Prostate gland (tissue), 2 donors: ENCODE measurements around the gene MGAT4A. TPM values are rescaled to one million over a fixed set of nuclear protein-coding genes. Genes with fewer than 3 reads are reported as not detected.
A peak's percentile ranks its signal among the peaks of the same experiment; 100 is the strongest.

ENCODE experiments used
- DNase-seq: peaks from one replicate; pipeline ENCODE4 v3.0.0-alpha.2; 2019; ENCODE audit warnings: low spot score
- H3K27ac ChIP-seq, 2 donors: fragments of 200-600 bp; sonication (generic); 2 replicates each; pipeline ENCODE4 v1.5.1; 2017 to 2019
- H3K27me3 ChIP-seq: fragments of 200-600 bp; sonication (generic); replicated peaks from 2 replicates; pipeline ENCODE4 v1.5.1; 2019; ENCODE audit not compliant: insufficient read depth
- H3K36me3 ChIP-seq, 2 donors: fragments of 200-600 bp; sonication (generic); 1 replicate in 1 of 2; 2 replicates in 1 of 2; pipeline versions ENCODE4 v1.5.1 to v1.8.1; 2017 to 2019
- H3K4me1 ChIP-seq: fragments of 200-600 bp; sonication (generic); replicated peaks from 2 replicates; pipeline ENCODE4 v1.5.1; 2019
- H3K4me3 ChIP-seq, 2 donors: fragments of 200-600 bp; sonication (generic); 2 replicates each; pipeline ENCODE4 v1.5.1; 2017 to 2019
- H3K9me3 ChIP-seq: fragments of 200-600 bp; sonication (generic); 2 replicates; pipeline ENCODE4 v1.5.1; 2017
- POLR2A ChIP-seq: fragments of 450-650 bp; IDR thresholded peaks from one replicate; pipeline ENCODE4 v1.6.1; 2016; ENCODE audit warnings: antibody characterized with exemption, mild to moderate bottlenecking
- POLR2AphosphoS5 ChIP-seq: sonication (generic); formaldehyde crosslinking; IDR thresholded peaks from one replicate; pipeline ENCODE4 v1.6.1; 2017; ENCODE audit warnings: antibody characterized with exemption
- WGBS: methylation state at CpG from one replicate; pipeline ENCODE4 v1.1.5; 2018; 5-methylcytosine and 5-hydroxymethylcytosine counted together
- intact Hi-C: fragments of 100-400 bp; cut with DNase I; formaldehyde crosslinking; loops from one replicate; pipeline ENCODE4 v1.14.2; 2022
- total RNA-seq, 2 donors: library from RNA; depleted of rRNA; stranded (reverse); fragments of >200 nt; gene quantifications; one replicate each; pipeline ENCODE4 v1.1.0, GENCODE V29; 2016
- TF ChIP-seq, protein P1 (sequence below), 4 experiments: fragments of 200-600 bp in 2 of 4; fragments of 450-650 bp in 2 of 4; sonication (generic) in 2 of 4; IDR thresholded peaks; 1 replicate in 3 of 4; 2 replicates in 1 of 4; pipeline ENCODE4 v1.5.1; 2016 to 2019; ENCODE audit warnings: antibody characterized with exemption in 4 of 4, mild to moderate bottlenecking in 2 of 4, moderate library complexity in 2 of 4

Gene MGAT4A
- total RNA-seq, 2 donors from 2014 or later = 14.0 to 20.4 TPM

DNA sequence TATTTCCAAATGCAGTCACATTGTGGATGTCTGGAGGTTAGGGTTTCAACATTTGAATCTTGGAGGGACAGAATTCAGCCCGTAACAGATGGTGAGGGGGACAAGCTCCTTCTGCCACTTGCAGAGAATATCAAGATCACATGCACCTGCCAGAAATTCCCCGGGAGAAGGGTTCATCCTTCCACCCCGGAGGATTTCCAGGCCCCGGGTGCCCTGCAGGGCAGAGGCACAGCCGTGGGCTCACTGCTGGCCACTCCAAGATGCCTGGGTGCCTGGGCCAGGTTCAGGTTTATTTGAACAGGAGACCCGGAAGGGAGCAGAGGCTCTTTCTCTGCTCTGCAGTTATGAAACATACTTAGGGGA is 38.2 kb upstream of the MGAT4A start:
- H3K36me3 ChIP-seq = no peaks in the 10 kb centered on the region
- no peaks in the 10 kb centered on the region for H3K4me1 ChIP-seq
- TF ChIP-seq POLR2A (no peak), POLR2AphosphoS5 (no peak)
- TF ChIP-seq, protein P1, sequence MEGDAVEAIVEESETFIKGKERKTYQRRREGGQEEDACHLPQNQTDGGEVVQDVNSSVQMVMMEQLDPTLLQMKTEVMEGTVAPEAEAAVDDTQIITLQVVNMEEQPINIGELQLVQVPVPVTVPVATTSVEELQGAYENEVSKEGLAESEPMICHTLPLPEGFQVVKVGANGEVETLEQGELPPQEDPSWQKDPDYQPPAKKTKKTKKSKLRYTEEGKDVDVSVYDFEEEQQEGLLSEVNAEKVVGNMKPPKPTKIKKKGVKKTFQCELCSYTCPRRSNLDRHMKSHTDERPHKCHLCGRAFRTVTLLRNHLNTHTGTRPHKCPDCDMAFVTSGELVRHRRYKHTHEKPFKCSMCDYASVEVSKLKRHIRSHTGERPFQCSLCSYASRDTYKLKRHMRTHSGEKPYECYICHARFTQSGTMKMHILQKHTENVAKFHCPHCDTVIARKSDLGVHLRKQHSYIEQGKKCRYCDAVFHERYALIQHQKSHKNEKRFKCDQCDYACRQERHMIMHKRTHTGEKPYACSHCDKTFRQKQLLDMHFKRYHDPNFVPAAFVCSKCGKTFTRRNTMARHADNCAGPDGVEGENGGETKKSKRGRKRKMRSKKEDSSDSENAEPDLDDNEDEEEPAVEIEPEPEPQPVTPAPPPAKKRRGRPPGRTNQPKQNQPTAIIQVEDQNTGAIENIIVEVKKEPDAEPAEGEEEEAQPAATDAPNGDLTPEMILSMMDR (IDR thresholded peaks at IDR 0.05) = no peak
- no peak overlapping the region for H3K4me3 ChIP-seq
- H3K9me3 ChIP-seq = no peaks in the 10 kb centered on the region
- intact Hi-C loops = no loop called here
- peak overlapping the region in 1 of 2 donors; percentile 28 for H3K27ac ChIP-seq
- 84% methylated on average over 6 of the region's 6 CpGs for WGBS
- no peak for DNase-seq
- H3K27me3 ChIP-seq = no peaks in the 10 kb centered on the region

DNA sequence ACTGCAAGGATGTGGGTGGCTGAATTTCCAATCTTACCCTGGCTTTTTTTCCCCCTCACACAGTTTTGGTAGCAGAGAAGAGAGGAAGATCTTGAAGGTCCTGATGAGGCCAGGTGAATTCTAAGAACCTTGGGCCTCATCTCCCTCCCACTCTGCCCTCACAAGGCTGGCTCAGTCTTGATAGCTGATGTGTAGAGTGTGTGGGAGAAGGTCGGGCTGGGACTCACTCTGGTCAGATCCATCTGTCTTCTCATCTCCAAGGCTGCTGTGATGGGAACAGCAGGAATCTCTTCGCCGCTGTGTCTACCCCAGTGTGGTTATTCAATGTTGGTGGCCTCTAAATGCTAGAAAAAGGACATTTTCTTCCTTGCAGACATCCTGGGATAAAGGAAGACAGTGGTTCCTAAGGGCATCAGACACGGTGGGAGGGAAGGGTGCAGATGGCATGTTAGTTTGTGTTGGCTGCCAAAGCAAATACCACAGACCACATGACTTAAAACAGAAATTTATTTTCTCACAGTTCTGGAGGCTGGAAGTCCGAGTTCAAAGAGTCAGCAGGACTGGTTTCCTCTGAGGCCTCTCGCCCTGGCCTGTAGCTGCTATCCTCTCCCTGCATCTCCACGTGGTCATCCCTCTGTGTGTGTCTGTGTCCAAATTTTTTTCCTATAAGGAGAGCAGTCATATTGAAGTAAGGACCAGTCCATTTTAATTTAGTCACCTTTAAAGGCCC is 37.6 kb upstream of the MGAT4A start:
- 48% methylated on average over 7 of the region's 7 CpGs for WGBS
- no peaks in the 10 kb centered on the region for H3K9me3 ChIP-seq
- H3K4me1 ChIP-seq = no peaks in the 10 kb centered on the region
- intact Hi-C loops = no loop called here
- TF ChIP-seq POLR2AphosphoS5 (peak; percentile 45), POLR2A (no peak)
- TF ChIP-seq, protein P1 (IDR thresholded peaks at IDR 0.05) = no peak
- H3K27ac ChIP-seq = peak overlapping the region in 1 of 2 donors; percentile 28
- H3K4me3 ChIP-seq = no peak overlapping the region
- H3K36me3 ChIP-seq = no peaks in the 10 kb centered on the region
- H3K27me3 ChIP-seq = no peaks in the 10 kb centered on the region
- DNase-seq = peak; percentile 22

DNA sequence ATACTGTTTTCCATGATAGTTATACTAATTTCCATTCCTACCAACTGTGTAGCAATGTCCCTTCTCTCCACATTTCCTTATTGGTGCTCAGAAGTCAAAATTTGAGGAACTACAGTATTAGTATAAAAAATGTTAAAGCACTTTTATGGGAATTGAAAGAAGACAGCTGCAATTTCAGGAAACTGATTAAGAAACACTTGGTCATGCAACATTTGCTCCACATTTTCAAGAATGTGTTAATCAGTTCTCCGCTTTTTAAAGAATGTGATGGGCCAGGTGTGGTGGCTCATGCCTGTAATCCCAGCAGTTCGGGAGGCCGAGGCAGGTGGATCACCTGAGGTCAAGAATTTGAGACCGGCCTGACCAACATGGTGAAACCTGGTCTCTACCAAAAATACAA is 33.6 kb upstream of the MGAT4A start:
- Histone ChIP-seq H3K4me1 (no peaks in the 10 kb centered on the region), H3K9me3 (no peaks in the 10 kb centered on the region), H3K4me3 (no peak overlapping the region), H3K27ac (no peak overlapping the region), H3K36me3 (no peaks in the 10 kb centered on the region), H3K27me3 (no peaks in the 10 kb centered on the region)
- WGBS = 92% methylated on average over 4 of the region's 4 CpGs
- intact Hi-C loops = no loop called here
- DNase-seq = no peak
- no peak for TF ChIP-seq POLR2A
- TF ChIP-seq, protein P1 (IDR thresholded peaks at IDR 0.05) = no peak

DNA sequence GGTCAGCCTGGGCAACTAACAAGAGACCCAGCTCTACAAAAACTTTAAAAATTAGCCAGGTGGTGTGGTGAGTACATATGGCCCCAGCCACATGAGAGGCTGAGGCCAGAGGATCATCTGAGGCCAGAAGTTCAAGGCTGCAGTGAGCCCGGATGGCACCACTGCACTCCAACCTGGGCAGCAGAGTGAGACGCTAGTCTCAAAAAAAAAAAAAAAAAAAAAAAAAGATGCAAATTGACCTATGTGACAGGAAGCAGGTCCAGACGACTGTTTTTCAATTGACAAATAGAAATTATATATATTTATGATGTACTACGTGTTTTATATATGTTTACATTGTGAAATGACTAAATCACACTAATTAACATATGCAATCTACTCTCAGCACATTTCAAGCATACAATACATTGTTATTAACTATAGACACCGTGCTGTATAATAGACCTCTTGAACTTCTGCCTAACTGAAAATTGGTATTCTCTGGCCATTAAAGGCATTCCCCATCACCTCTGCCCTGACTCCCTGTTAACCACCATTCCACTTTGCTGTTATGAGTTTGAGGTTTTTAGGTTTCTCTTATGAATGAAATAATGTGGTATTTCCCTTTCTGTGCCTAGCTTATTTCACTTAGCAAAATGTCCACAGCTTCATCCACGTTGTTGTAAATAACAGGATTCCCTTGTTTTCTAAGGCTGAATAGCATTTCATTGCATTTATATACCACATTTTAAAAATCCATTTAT is 32.4 kb upstream of the MGAT4A start:
- intact Hi-C loops = no loop called here
- Histone ChIP-seq H3K9me3 (no peaks in the 10 kb centered on the region), H3K36me3 (no peaks in the 10 kb centered on the region), H3K27ac (no peak overlapping the region), H3K4me1 (no peaks in the 10 kb centered on the region), H3K4me3 (no peak overlapping the region), H3K27me3 (no peaks in the 10 kb centered on the region)
- TF ChIP-seq, protein P1 (IDR thresholded peaks at IDR 0.05) = no peak
- TF ChIP-seq POLR2AphosphoS5 (no peak), POLR2A (no peak)
- WGBS = 86% methylated on average over 6 of the region's 6 CpGs
- DNase-seq = no peak

DNA sequence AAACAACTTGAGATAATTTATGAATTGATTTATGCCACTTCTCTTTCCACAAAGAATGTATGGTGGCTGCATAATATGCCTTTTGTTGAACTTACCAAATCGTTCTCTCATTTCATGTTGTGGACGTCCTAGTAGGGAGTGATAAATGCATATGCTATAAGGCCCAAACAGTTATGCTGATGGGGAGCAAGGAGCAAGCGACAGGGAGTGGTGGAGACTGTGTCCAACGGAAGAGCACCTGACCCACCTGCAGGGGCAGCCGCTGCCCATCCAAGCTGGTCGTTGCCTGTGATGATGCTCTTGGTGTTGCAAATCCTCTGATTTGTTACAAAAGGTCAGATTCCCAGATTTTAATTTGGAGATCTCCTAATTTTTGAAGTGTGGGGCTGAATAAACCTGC is 31.0 kb upstream of the MGAT4A start:
- H3K9me3 ChIP-seq = no peaks in the 10 kb centered on the region
- no peak overlapping the region for H3K27ac ChIP-seq
- WGBS = 83% methylated on average over 6 of the region's 6 CpGs
- H3K36me3 ChIP-seq = no peaks in the 10 kb centered on the region
- intact Hi-C loops = no loop called here
- no peak for DNase-seq
- H3K4me1 ChIP-seq = no peaks in the 10 kb centered on the region
- no peak overlapping the region for H3K4me3 ChIP-seq
- no peaks in the 10 kb centered on the region for H3K27me3 ChIP-seq
- no peak for TF ChIP-seq POLR2AphosphoS5
- TF ChIP-seq, protein P1 (IDR thresholded peaks at IDR 0.05) = no peak
- TF ChIP-seq POLR2A = no peak
